Gastrocnemius medialis (tissue), 4 donors: ENCODE measurements around the gene TTC9.

Source experiments
- CTCF ChIP-seq, 5 experiments: fragments of 450-650 bp in 3 of 5; fragments of 200-600 bp in 2 of 5; sonication (generic) in 2 of 5; IDR thresholded peaks in 4 of 5; conservative IDR thresholded peaks in 1 of 5; 1 replicate in 4 of 5; 2 replicates in 1 of 5; pipeline ENCODE4 v1.5.1; 2016 to 2019; ENCODE audit warnings: antibody characterized with exemption in 5 of 5, mild to moderate bottlenecking in 3 of 5, moderate library complexity in 3 of 5
- POLR2A ChIP-seq, 2 donors: fragments of 450-650 bp; IDR thresholded peaks; one replicate each; pipeline ENCODE4 v1.6.1; 2017; ENCODE audit warnings: antibody characterized with exemption in 2 of 2, mild to moderate bottlenecking in 2 of 2, moderate library complexity in 2 of 2

GRCh38 chr14:70611216-70611615, 30.5 kb upstream of the TTC9 start:
- TF ChIP-seq CTCF (IDR thresholded peaks at IDR 0.05 in 4 of 5, conservative IDR thresholded peaks at IDR 0.05 in 1 of 5) (no peak), POLR2A (IDR thresholded peaks at IDR 0.05) (no peak)
